Frontal cortex (tissue), 4 donors: ENCODE data around the gene CACHD1. TPM values are rescaled to one million over a fixed set of nuclear protein-coding genes. Genes with fewer than 3 reads are reported as not detected.

Experiments used
- DNase-seq, 2 donors: peaks; one replicate each; pipeline ENCODE4 v3.0.0; 2012; ENCODE audit warnings: low spot score in 2 of 2
- FAIRE-seq: peaks from 2 replicates; lab custom pipeline; 2012; peaks lifted over from hg19 to GRCh38; lab: Jason Lieb, UNC
- total RNA-seq: library from RNA; depleted of rRNA; stranded (reverse); fragments of >200 nt; gene quantifications from one replicate; pipeline ENCODE4 v1.2.3, GENCODE V29; 2014
- donor health status: control.
- donor health status: control.
- donor health status: control.

Gene CACHD1
- total RNA-seq, 1 donor from 2014 or later: 17.5 TPM

GRCh38 chr1:64517640-64518039 is 47.7 kb downstream of the CACHD1 start:
- DNase-seq (no peak), FAIRE-seq (no peak)

GRCh38 chr1:64518692-64519481 is 49.0 kb downstream of the CACHD1 start:
- DNase-seq (no peak), FAIRE-seq (no peak)

- FAIRE-seq: no peak
Observed at GRCh38 chr1:64519901-64520300, 50.0 kb downstream of the CACHD1 start.

GRCh38 chr1:64522740-64523139 is 52.8 kb downstream of the CACHD1 start:
- no peak for DNase-seq

More at GRCh38 chr1:64519901-64520300, 50.0 kb downstream of the CACHD1 start:
- no peak for DNase-seq

GRCh38 chr1:64523413-64524337 is 53.7 kb downstream of the CACHD1 start:
- DNase-seq: no peak

More at GRCh38 chr1:64522740-64523139, 52.8 kb downstream of the CACHD1 start:
- no peak for FAIRE-seq

GRCh38 chr1:64524614-64525013 is 54.7 kb downstream of the CACHD1 start:
- FAIRE-seq: no peak

More at GRCh38 chr1:64523413-64524337, 53.7 kb downstream of the CACHD1 start:
- FAIRE-seq: no peak

GRCh38 chr1:64525116-64525686 is 55.3 kb downstream of the CACHD1 start:
- FAIRE-seq: no peak
- DNase-seq: no peak

More at GRCh38 chr1:64524614-64525013, 54.7 kb downstream of the CACHD1 start:
- DNase-seq: no peak

GRCh38 chr1:64526312-64526711 is 56.4 kb downstream of the CACHD1 start:
- DNase-seq (no peak), FAIRE-seq (no peak)

- DNase-seq (no peak), FAIRE-seq (no peak)
Observed at GRCh38 chr1:64527165-64527564, 57.2 kb downstream of the CACHD1 start.

GRCh38 chr1:64527786-64528185 is 57.9 kb downstream of the CACHD1 start:
- DNase-seq (no peak), FAIRE-seq (no peak)

GRCh38 chr1:64530969-64531692 is 61.2 kb downstream of the CACHD1 start:
- DNase-seq: no peak
- FAIRE-seq: no peak

- no peak for FAIRE-seq
Observed at GRCh38 chr1:64532646-64533045, 62.7 kb downstream of the CACHD1 start.

GRCh38 chr1:64535938-64536835 is 66.3 kb downstream of the CACHD1 start:
- no peak for FAIRE-seq

More at GRCh38 chr1:64532646-64533045, 62.7 kb downstream of the CACHD1 start:
- DNase-seq: no peak

GRCh38 chr1:64536836-64537490 is 67.0 kb downstream of the CACHD1 start:
- FAIRE-seq (no peak), DNase-seq (no peak)

More at GRCh38 chr1:64535938-64536835, 66.3 kb downstream of the CACHD1 start:
- no peak for DNase-seq

- FAIRE-seq (no peak), DNase-seq (no peak)
Observed at GRCh38 chr1:64537942-64538341, 68.0 kb downstream of the CACHD1 start.

- DNase-seq (no peak), FAIRE-seq (no peak)
Observed at GRCh38 chr1:64538389-64538788, 68.5 kb downstream of the CACHD1 start.

GRCh38 chr1:64539289-64539688 is 69.4 kb downstream of the CACHD1 start:
- no peak for FAIRE-seq
- no peak for DNase-seq

GRCh38 chr1:64539781-64540218 is 69.9 kb downstream of the CACHD1 start:
- no peak for DNase-seq
- no peak for FAIRE-seq
